Measurements from ENCODE around the gene BMP8A.

DNA sequence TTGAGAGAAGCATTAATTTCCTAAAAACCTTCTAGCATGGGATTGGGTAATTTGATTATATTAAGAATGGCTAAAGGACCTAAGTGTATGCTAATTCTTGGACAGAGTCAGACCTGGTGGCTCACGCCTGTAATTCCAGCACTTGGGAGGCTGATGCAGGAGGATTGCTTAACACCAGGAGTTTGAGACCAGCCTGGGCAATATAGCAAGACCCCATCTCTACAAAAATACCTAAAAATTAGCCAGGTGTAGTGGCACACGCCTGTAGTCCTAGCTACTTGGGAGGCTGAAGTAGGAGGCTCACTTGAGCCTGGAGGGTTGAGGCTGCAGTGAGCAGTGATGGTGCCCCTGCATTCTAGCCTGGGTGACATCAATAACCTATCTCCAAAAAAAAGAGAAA is 45.9 kb upstream of the BMP8A start:
- TF ChIP-seq, protein P1, sequence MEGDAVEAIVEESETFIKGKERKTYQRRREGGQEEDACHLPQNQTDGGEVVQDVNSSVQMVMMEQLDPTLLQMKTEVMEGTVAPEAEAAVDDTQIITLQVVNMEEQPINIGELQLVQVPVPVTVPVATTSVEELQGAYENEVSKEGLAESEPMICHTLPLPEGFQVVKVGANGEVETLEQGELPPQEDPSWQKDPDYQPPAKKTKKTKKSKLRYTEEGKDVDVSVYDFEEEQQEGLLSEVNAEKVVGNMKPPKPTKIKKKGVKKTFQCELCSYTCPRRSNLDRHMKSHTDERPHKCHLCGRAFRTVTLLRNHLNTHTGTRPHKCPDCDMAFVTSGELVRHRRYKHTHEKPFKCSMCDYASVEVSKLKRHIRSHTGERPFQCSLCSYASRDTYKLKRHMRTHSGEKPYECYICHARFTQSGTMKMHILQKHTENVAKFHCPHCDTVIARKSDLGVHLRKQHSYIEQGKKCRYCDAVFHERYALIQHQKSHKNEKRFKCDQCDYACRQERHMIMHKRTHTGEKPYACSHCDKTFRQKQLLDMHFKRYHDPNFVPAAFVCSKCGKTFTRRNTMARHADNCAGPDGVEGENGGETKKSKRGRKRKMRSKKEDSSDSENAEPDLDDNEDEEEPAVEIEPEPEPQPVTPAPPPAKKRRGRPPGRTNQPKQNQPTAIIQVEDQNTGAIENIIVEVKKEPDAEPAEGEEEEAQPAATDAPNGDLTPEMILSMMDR (IDR thresholded peaks at IDR 0.05), result no peak
- TF ChIP-seq POLR2AphosphoS5 (IDR thresholded peaks at IDR 0.05), result no peak
- TF ChIP-seq POLR2A (IDR thresholded peaks at IDR 0.05), result no peak
